Measurements from ENCODE around the gene NME9. TPM values are rescaled to one million over a fixed set of nuclear protein-coding genes. Genes with fewer than 3 reads are reported as not detected.

The NME9 gene
- total and polyA plus RNA-seq, 2 donors (not counting 1 experiment from before 2014, with no cell fraction given): not detected

GRCh38 chr3:138326866-138327595 lies 2.6 kb downstream of the NME9 start:
- Histone ChIP-seq H3K36me3 (ENCODE audit: control insufficient read depth, insufficient read depth, low read length) (no peaks in the 10 kb centered on the region), H3K9ac (ENCODE audit: insufficient read depth, low read length) (no peak overlapping the region), H3K9me3 (ENCODE audit: control insufficient read depth, insufficient read depth, low read depth, low read length) (no peaks in the 10 kb centered on the region), H2AFZ (ENCODE audit: low read length) (no peak overlapping the region), H3K4me1 (ENCODE audit: control insufficient read depth, extremely low read depth, insufficient read depth, low read length) (no peaks in the 10 kb centered on the region), H3K4me2 (ENCODE audit: extremely low read depth, insufficient read depth, low read length) (no peak overlapping the region), H3K4me3 (replicated peaks in 1 of 4; ENCODE audit: control extremely low read depth in 1 of 4, insufficient read depth in 1 of 4, low read depth in 3 of 4, low read length in 4 of 4) (no peak overlapping the region), H3K79me2 (ENCODE audit: control insufficient read depth, insufficient read depth, low read length) (no peaks in the 10 kb centered on the region), H3K27ac (ENCODE audit: insufficient read depth, low read length) (no peak overlapping the region), H3K27me3 (ENCODE audit: control insufficient read depth, insufficient read depth, low read length) (no peaks in the 10 kb centered on the region), H4K20me1 (ENCODE audit: control insufficient read depth, extremely low read depth, insufficient read depth, low read length) (no peaks in the 10 kb centered on the region)
- TF ChIP-seq CTCF (conservative IDR thresholded peaks at IDR 0.05 in 1 of 2, IDR thresholded peaks at IDR 0.05 in 1 of 2; ENCODE audit: low read depth in 1 of 2, low read length in 2 of 2) (no peak), EZH2 (IDR thresholded peaks at IDR 0.05; ENCODE audit: low read length, missing control alignments) (no peak)
- DNase-seq (ENCODE audit: low read depth in 2 of 2): no peak

DNA sequence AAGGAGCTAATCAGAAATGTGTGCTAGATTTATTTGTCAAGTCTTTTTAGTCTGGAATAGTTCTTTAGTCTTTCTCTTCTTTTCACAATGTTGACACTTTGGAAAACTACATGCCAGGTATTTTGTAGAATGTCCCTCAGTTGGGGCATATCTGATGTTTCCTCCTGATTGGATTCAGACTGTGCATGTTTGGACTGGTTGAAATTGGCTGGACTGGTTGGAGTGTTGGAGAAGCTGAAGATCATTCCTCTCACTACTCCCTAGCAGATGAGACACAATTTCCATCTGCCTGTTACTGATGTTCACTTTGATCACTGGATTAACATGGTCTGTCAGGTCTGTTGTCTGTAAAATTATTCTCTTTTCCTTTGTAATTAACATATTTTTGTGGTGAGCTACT lies 3.7 kb downstream of the NME9 start:
- Histone ChIP-seq H3K27me3 (ENCODE audit: control insufficient read depth, insufficient read depth, low read length) (no peaks in the 10 kb centered on the region), H3K36me3 (ENCODE audit: control insufficient read depth, insufficient read depth, low read length) (no peaks in the 10 kb centered on the region), H3K27ac (ENCODE audit: insufficient read depth, low read length) (no peak overlapping the region), H3K4me3 (replicated peaks in 1 of 4; ENCODE audit: control extremely low read depth in 1 of 4, insufficient read depth in 1 of 4, low read depth in 3 of 4, low read length in 4 of 4) (no peak overlapping the region), H3K4me2 (ENCODE audit: extremely low read depth, insufficient read depth, low read length) (no peak overlapping the region), H2AFZ (ENCODE audit: low read length) (no peak overlapping the region), H3K9me3 (ENCODE audit: control insufficient read depth, insufficient read depth, low read depth, low read length) (no peaks in the 10 kb centered on the region), H4K20me1 (ENCODE audit: control insufficient read depth, extremely low read depth, insufficient read depth, low read length) (no peaks in the 10 kb centered on the region), H3K79me2 (ENCODE audit: control insufficient read depth, insufficient read depth, low read length) (no peaks in the 10 kb centered on the region), H3K9ac (ENCODE audit: insufficient read depth, low read length) (no peak overlapping the region), H3K4me1 (ENCODE audit: control insufficient read depth, extremely low read depth, insufficient read depth, low read length) (no peaks in the 10 kb centered on the region)
- TF ChIP-seq EZH2 (IDR thresholded peaks at IDR 0.05; ENCODE audit: low read length, missing control alignments) (no peak), CTCF (conservative IDR thresholded peaks at IDR 0.05 in 1 of 2, IDR thresholded peaks at IDR 0.05 in 1 of 2; ENCODE audit: low read depth in 1 of 2, low read length in 2 of 2) (no peak)
- no peak for DNase-seq (ENCODE audit: low read depth in 2 of 2)

DNA sequence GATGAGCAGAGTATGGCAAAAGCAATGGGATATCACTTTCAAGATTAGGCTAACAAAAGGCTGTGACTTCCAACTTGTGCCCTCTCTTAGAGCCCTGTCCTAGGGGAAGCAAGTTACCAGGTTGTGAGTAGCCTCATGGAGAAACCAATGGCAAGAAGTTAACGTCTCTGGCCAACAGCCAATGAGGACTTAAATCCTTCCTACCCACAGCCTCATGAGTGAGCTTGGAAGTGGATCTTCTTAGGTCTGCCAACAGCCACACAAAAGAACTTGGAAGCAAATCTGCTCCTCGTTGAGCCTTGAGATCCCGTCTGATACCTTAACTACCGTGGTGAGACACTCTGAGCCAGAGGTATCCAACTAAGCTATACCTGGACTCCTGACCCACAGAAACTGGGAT lies 5.7 kb downstream of the NME9 start:
- no peaks in the 10 kb centered on the region for H3K4me1 ChIP-seq (ENCODE audit: control insufficient read depth, extremely low read depth, insufficient read depth, low read length)
- no peak overlapping the region for H3K9ac ChIP-seq (ENCODE audit: insufficient read depth, low read length)
- TF ChIP-seq CTCF (conservative IDR thresholded peaks at IDR 0.05 in 1 of 2, IDR thresholded peaks at IDR 0.05 in 1 of 2; ENCODE audit: low read depth in 1 of 2, low read length in 2 of 2) (no peak), EZH2 (IDR thresholded peaks at IDR 0.05; ENCODE audit: low read length, missing control alignments) (no peak)
- no peaks in the 10 kb centered on the region for H3K79me2 ChIP-seq (ENCODE audit: control insufficient read depth, insufficient read depth, low read length)
- no peak overlapping the region for H3K4me3 ChIP-seq (replicated peaks in 1 of 4; ENCODE audit: control extremely low read depth in 1 of 4, insufficient read depth in 1 of 4, low read depth in 3 of 4, low read length in 4 of 4)
- no peaks in the 10 kb centered on the region for H4K20me1 ChIP-seq (ENCODE audit: control insufficient read depth, extremely low read depth, insufficient read depth, low read length)
- no peaks in the 10 kb centered on the region for H3K27me3 ChIP-seq (ENCODE audit: control insufficient read depth, insufficient read depth, low read length)
- no peaks in the 10 kb centered on the region for H3K9me3 ChIP-seq (ENCODE audit: control insufficient read depth, insufficient read depth, low read depth, low read length)
- no peak overlapping the region for H2AFZ ChIP-seq (ENCODE audit: low read length)
- DNase-seq (ENCODE audit: low read depth in 2 of 2): peak in 1 of 2 donors; percentile 14
- H3K27ac ChIP-seq (ENCODE audit: insufficient read depth, low read length): no peak overlapping the region
- H3K4me2 ChIP-seq (ENCODE audit: extremely low read depth, insufficient read depth, low read length): no peak overlapping the region
- no peaks in the 10 kb centered on the region for H3K36me3 ChIP-seq (ENCODE audit: control insufficient read depth, insufficient read depth, low read length)
